Ascending aorta (tissue), 2 donors: Measurements from ENCODE around the gene PHF12. TPM values are rescaled to one million over a fixed set of nuclear protein-coding genes. Genes with fewer than 3 reads are reported as not detected.
A peak's percentile ranks its signal among the peaks of the same experiment; 100 is the strongest.
"Not testable (repeated sequence)": the region's sequence is repeated elsewhere in the genome, so short reads cannot be mapped to it uniquely, and the experiment has no call there.

Experiments
- DNase-seq, 2 donors: peaks; one replicate each; pipeline ENCODE4 v3.0.0-alpha.2; 2019; ENCODE audit warnings: low spot score in 2 of 2
- H3K27ac ChIP-seq, 2 donors: fragments of 200-600 bp; sonication (generic); one replicate each; pipeline ENCODE4 v1.5.1; 2016 to 2017; ENCODE audit warnings: mild to moderate bottlenecking in 1 of 2
- H3K27me3 ChIP-seq: fragments of 200-600 bp; sonication (generic); one replicate; pipeline ENCODE4 v1.5.1; 2017
- H3K36me3 ChIP-seq, 2 donors: fragments of 200-600 bp; sonication (generic); one replicate each; pipeline ENCODE4 v1.5.1; 2016
- H3K4me1 ChIP-seq, 2 donors: fragments of 200-600 bp; sonication (generic); one replicate each; pipeline ENCODE4 v1.5.1; 2016 to 2017; ENCODE audit warnings: mild to moderate bottlenecking in 1 of 2
- H3K4me3 ChIP-seq, 2 donors: fragments of 200-600 bp; sonication (generic); one replicate each; pipeline ENCODE4 v1.5.1; 2016 to 2017; ENCODE audit warnings: mild to moderate bottlenecking in 1 of 2
- H3K9me3 ChIP-seq, 2 donors: fragments of 200-600 bp; sonication (generic); one replicate each; pipeline ENCODE4 v1.5.1; 2016
- CTCF ChIP-seq, 3 experiments: fragments of 200-600 bp in 2 of 3; fragments of 450-650 bp in 1 of 3; sonication (generic) in 2 of 3; IDR thresholded peaks; one replicate each; pipeline ENCODE4 v1.5.1; 2016 to 2019; ENCODE audit warnings: antibody characterized with exemption in 3 of 3, mild to moderate bottlenecking in 1 of 3, moderate library complexity in 1 of 3
- intact Hi-C: fragments of 100-400 bp; cut with DNase I; formaldehyde crosslinking; loops from one replicate; pipeline ENCODE4 v1.15.1; 2023
- total RNA-seq: library from RNA; depleted of rRNA; stranded (reverse); fragments of >200 nt; gene quantifications from one replicate; pipeline ENCODE4 v1.1.0, GENCODE V29; 2016

Gene PHF12
- total RNA-seq, 1 donor from 2014 or later: 35.0 TPM

GRCh38 chr17:28898527-28898955 is 52.8 kb downstream of the PHF12 start:
- DNase-seq: peak in 1 of 2 donors; percentile 58
- H3K36me3 ChIP-seq: no peaks in the 10 kb centered on the region
- H3K27ac ChIP-seq: peak overlapping the region; percentile 93 to 95
- H3K4me1 ChIP-seq: peaks cover 0 to 34% of the 10 kb centered on the region in 2 donors
- intact Hi-C loops: loop anchor here (5.0 kb wide), 2 partner anchors 136 to 171 kb away; partner anchors contain the start of genes NEK8 and TLCD1
- no peaks in the 10 kb centered on the region for H3K9me3 ChIP-seq
- no peak for TF ChIP-seq CTCF (IDR thresholded peaks at IDR 0.05)
- H3K27me3 ChIP-seq: no peaks in the 10 kb centered on the region
- no peak overlapping the region for H3K4me3 ChIP-seq

GRCh38 chr17:28897769-28898526 is 53.4 kb downstream of the PHF12 start:
- peak in 1 of 2 donors; percentile 75 for DNase-seq
- intact Hi-C loops: loop anchor here (2.0 to 5.0 kb wide), 4 partner anchors 43 to 171 kb away; partner anchors contain the start of genes ERAL1, NEK8 and TLCD1
- Histone ChIP-seq H3K27ac (peak overlapping the region; percentile 93 to 95), H3K4me3 (peak overlapping the region; percentile 63 to 87), H3K4me1 (peaks cover under 1 to 36% of the 10 kb centered on the region in 2 donors), H3K36me3 (no peaks in the 10 kb centered on the region), H3K27me3 (no peaks in the 10 kb centered on the region), H3K9me3 (no peaks in the 10 kb centered on the region)
- TF ChIP-seq CTCF (IDR thresholded peaks at IDR 0.05): no peak

GRCh38 chr17:28896884-28897768 is 54.2 kb downstream of the PHF12 start, which contains the start of gene FLOT2:
TSS of gene FLOT2 (minus strand) at chr17:28897733. CDS start at chr17:28897574, 159 bp downstream.
- H3K27ac ChIP-seq: peak within 1 kb of the TSS; percentile 93 to 95
- H3K4me1 ChIP-seq: peaks cover 3 to 42% of the 10 kb centered on the region in 2 donors
- peak; percentile 5 to 20 (median 16) for TF ChIP-seq CTCF (IDR thresholded peaks at IDR 0.05)
- no peaks in the 10 kb centered on the region for H3K27me3 ChIP-seq
- peak in 1 of 2 donors; percentile 87 for DNase-seq
- H3K4me3 ChIP-seq: peak within 1 kb of the TSS; percentile 63 to 87
- H3K9me3 ChIP-seq: no peaks in the 10 kb centered on the region
- no peaks in the 10 kb centered on the region for H3K36me3 ChIP-seq
- intact Hi-C loops: loop anchor here (2.0 to 5.0 kb wide), 4 partner anchors 42 to 170 kb away; partner anchors contain the start of genes ERAL1, NEK8 and TLCD1

- Histone ChIP-seq H3K9me3 (no peaks in the 10 kb centered on the region), H3K27ac (peak overlapping the region; percentile 93 to 95), H3K27me3 (no peaks in the 10 kb centered on the region), H3K4me3 (peak overlapping the region; percentile 63 to 87), H3K4me1 (peaks cover 3 to 44% of the 10 kb centered on the region in 2 donors), H3K36me3 (no peaks in the 10 kb centered on the region)
- TF ChIP-seq CTCF (IDR thresholded peaks at IDR 0.05): no peak
- intact Hi-C loops: loop anchor here (2.0 to 5.0 kb wide), 4 partner anchors 42 to 169 kb away; partner anchors contain the start of genes ERAL1, NEK8 and TLCD1
- no peak for DNase-seq
Observed at GRCh38 chr17:28896491-28896883, 54.8 kb downstream of the PHF12 start.

GRCh38 chr17:28895794-28896447 is 55.4 kb downstream of the PHF12 start:
- Histone ChIP-seq H3K4me1 (peaks cover 3 to 44% of the 10 kb centered on the region in 2 donors), H3K27ac (peak overlapping the region; percentile 93 to 95), H3K9me3 (no peaks in the 10 kb centered on the region), H3K36me3 (no peaks in the 10 kb centered on the region), H3K27me3 (no peaks in the 10 kb centered on the region), H3K4me3 (peak overlapping the region; percentile 63 to 87)
- no peak for TF ChIP-seq CTCF (IDR thresholded peaks at IDR 0.05)
- DNase-seq: no peak
- intact Hi-C loops: loop anchor here (2.0 to 5.0 kb wide), 4 partner anchors 41 to 169 kb away; partner anchors contain the start of genes ERAL1, NEK8 and TLCD1

GRCh38 chr17:28893248-28894183 is 57.8 kb downstream of the PHF12 start:
- H3K36me3 ChIP-seq, H3K27me3 ChIP-seq, intact Hi-C loops, H3K9me3 ChIP-seq, DNase-seq: not testable (repeated sequence)
- Histone ChIP-seq H3K4me1 (peaks cover 3 to 44% of the 10 kb centered on the region in 2 donors), H3K4me3 (peak overlapping the region in 1 of 2 donors; percentile 0), H3K27ac (peak overlapping the region; percentile 57 to 84)
